ENCODE data around the gene CLSTN2. TPM values are rescaled to one million over a fixed set of nuclear protein-coding genes. Genes with fewer than 3 reads are reported as not detected.

CLSTN2 gene
- polyA plus RNA-seq, 3 donors: not detected

GRCh38 chr3:140442621-140443020, 507.6 kb downstream of the CLSTN2 start:
- 95% methylated on average over 2 of the region's 2 CpGs for WGBS (ENCODE audit: insufficient coverage)
- peaks cover 0 to 4% (median 1%) of the 10 kb centered on the region in 7 donors for H3K9me3 Mint-ChIP-seq
- Histone ChIP-seq H3K36me3 (replicated peaks in 1 of 2; ENCODE audit: control insufficient read depth in 1 of 2, insufficient read depth in 2 of 2, low read length in 2 of 2) (no peaks in the 10 kb centered on the region), H3K9me3 (replicated peaks in 1 of 2; ENCODE audit: control insufficient read depth in 1 of 2, insufficient read depth in 1 of 2, low read length in 2 of 2) (no peaks in the 10 kb centered on the region), H2AFZ (ENCODE audit: insufficient read depth, low read depth, low read length, poor library complexity, severe bottlenecking) (no peak overlapping the region), H3K4me3 (replicated peaks in 1 of 3; ENCODE audit: low read depth in 2 of 3, low read length in 3 of 3) (no peak overlapping the region), H3K4me2 (replicated peaks; ENCODE audit: extremely low read depth, low read length, poor library complexity, severe bottlenecking) (no peak overlapping the region), H3K79me2 (ENCODE audit: insufficient read depth, low read length) (no peaks in the 10 kb centered on the region), H3K9ac (ENCODE audit: insufficient read depth, low read length, poor library complexity, severe bottlenecking) (no peak overlapping the region), H4K20me1 (ENCODE audit: insufficient read depth, low read length) (no peaks in the 10 kb centered on the region), H3K4me1 (ENCODE audit: control insufficient read depth in 1 of 2, insufficient read depth in 2 of 2, low read length in 2 of 2) (no peaks in the 10 kb centered on the region), H3K27me3 (ENCODE audit: control insufficient read depth in 2 of 2, insufficient read depth in 2 of 2, low read length in 2 of 2) (no peaks in the 10 kb centered on the region), H3K27ac (ENCODE audit: low read depth in 1 of 2, low read length in 2 of 2) (no peak overlapping the region)
- H3K36me3 Mint-ChIP-seq: no peaks in the 10 kb centered on the region
- no peak overlapping the region for H3K4me3 Mint-ChIP-seq
- H3K27ac Mint-ChIP-seq: no peak overlapping the region
- intact Hi-C loops (cut with micrococcal nuclease): no loop called here
- no peak for DNase-seq
- no peak for TF ChIP-seq CTCF (IDR thresholded peaks at IDR 0.05)
- H3K27me3 Mint-ChIP-seq (ENCODE audit: low read depth in 3 of 3): peaks cover 2 to 3% (median 2%) of the 10 kb centered on the region in 3 donors
- no peaks in the 10 kb centered on the region for H3K4me1 Mint-ChIP-seq

- no peaks in the 10 kb centered on the region for H4K20me1 ChIP-seq (ENCODE audit: insufficient read depth, low read length)
- intact Hi-C loops (cut with micrococcal nuclease): no loop called here
- no peaks in the 10 kb centered on the region for H3K36me3 ChIP-seq (replicated peaks in 1 of 2; ENCODE audit: control insufficient read depth in 1 of 2, insufficient read depth in 2 of 2, low read length in 2 of 2)
- no peaks in the 10 kb centered on the region for H3K9me3 ChIP-seq (replicated peaks in 1 of 2; ENCODE audit: control insufficient read depth in 1 of 2, insufficient read depth in 1 of 2, low read length in 2 of 2)
- H3K27ac ChIP-seq (ENCODE audit: low read depth in 1 of 2, low read length in 2 of 2): no peak overlapping the region
- H3K79me2 ChIP-seq (ENCODE audit: insufficient read depth, low read length): no peaks in the 10 kb centered on the region
- Mint-ChIP-seq H3K9me3 (peaks cover 0 to 4% (median 1%) of the 10 kb centered on the region in 7 donors), H3K27ac (no peak overlapping the region), H3K36me3 (no peaks in the 10 kb centered on the region), H3K4me3 (no peak overlapping the region), H3K27me3 (ENCODE audit: low read depth in 3 of 3) (peaks cover 2 to 3% (median 2%) of the 10 kb centered on the region in 3 donors), H3K4me1 (no peaks in the 10 kb centered on the region)
- H3K4me1 ChIP-seq (ENCODE audit: control insufficient read depth in 1 of 2, insufficient read depth in 2 of 2, low read length in 2 of 2): no peaks in the 10 kb centered on the region
- no peak for DNase-seq
- no peaks in the 10 kb centered on the region for H3K27me3 ChIP-seq (ENCODE audit: control insufficient read depth in 2 of 2, insufficient read depth in 2 of 2, low read length in 2 of 2)
- no peak overlapping the region for H3K4me2 ChIP-seq (replicated peaks; ENCODE audit: extremely low read depth, low read length, poor library complexity, severe bottlenecking)
- no peak overlapping the region for H3K4me3 ChIP-seq (replicated peaks in 1 of 3; ENCODE audit: low read depth in 2 of 3, low read length in 3 of 3)
- H3K9ac ChIP-seq (ENCODE audit: insufficient read depth, low read length, poor library complexity, severe bottlenecking): no peak overlapping the region
- no peak overlapping the region for H2AFZ ChIP-seq (ENCODE audit: insufficient read depth, low read depth, low read length, poor library complexity, severe bottlenecking)
- WGBS (ENCODE audit: insufficient coverage): 50% methylated on average over 3 of the region's 7 CpGs
- TF ChIP-seq CTCF (IDR thresholded peaks at IDR 0.05): no peak
These were observed 508.1 kb downstream of the CLSTN2 start for GRCh38 chr3:140443073-140443472.
